Measurements from ENCODE around the gene AK5.

DNA sequence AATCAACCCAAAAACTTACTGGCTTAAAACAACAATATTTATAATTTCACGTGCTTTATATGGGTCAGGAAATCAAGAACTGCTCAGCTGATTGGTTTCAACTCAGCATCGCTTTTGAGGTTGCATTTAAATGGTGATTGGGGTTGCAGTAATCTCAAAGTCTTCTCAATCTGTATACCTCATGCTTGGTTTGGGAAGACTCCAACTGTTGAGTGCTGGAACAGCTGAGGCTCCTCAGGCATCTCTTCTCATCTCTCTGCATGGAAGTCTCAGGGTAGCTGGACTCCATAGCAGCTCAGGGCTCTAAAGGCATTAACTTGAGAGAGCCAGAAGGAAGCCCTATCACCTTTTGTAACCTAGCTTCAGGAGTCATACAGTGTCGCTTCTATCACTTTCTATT lies 35.1 kb downstream of the AK5 start:
- TF ChIP-seq, protein P1, sequence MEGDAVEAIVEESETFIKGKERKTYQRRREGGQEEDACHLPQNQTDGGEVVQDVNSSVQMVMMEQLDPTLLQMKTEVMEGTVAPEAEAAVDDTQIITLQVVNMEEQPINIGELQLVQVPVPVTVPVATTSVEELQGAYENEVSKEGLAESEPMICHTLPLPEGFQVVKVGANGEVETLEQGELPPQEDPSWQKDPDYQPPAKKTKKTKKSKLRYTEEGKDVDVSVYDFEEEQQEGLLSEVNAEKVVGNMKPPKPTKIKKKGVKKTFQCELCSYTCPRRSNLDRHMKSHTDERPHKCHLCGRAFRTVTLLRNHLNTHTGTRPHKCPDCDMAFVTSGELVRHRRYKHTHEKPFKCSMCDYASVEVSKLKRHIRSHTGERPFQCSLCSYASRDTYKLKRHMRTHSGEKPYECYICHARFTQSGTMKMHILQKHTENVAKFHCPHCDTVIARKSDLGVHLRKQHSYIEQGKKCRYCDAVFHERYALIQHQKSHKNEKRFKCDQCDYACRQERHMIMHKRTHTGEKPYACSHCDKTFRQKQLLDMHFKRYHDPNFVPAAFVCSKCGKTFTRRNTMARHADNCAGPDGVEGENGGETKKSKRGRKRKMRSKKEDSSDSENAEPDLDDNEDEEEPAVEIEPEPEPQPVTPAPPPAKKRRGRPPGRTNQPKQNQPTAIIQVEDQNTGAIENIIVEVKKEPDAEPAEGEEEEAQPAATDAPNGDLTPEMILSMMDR (optimal IDR thresholded peaks at IDR 0.05 in 1 of 3, IDR thresholded peaks at IDR 0.05 in 1 of 3, conservative IDR thresholded peaks at IDR 0.05 in 1 of 3; ENCODE audit: extremely low read depth in 1 of 3, insufficient read depth in 2 of 3, low read length in 3 of 3) = no peak
- TF ChIP-seq EZH2 (IDR thresholded peaks at IDR 0.05; ENCODE audit: low read length) = no peak
